Stimulated activated CD8-positive, alpha-beta memory T cell treated with anti-CD3 and anti-CD28 coated beads, Interleukin-4, amount 100 ng/mL, for 48 hours (primary cell): ENCODE data around the gene TESMIN.

Experiments used
- DNase-seq: peaks from one replicate; pipeline ENCODE4 v3.0.0-alpha.2; 2020

The TESMIN gene, protein sequence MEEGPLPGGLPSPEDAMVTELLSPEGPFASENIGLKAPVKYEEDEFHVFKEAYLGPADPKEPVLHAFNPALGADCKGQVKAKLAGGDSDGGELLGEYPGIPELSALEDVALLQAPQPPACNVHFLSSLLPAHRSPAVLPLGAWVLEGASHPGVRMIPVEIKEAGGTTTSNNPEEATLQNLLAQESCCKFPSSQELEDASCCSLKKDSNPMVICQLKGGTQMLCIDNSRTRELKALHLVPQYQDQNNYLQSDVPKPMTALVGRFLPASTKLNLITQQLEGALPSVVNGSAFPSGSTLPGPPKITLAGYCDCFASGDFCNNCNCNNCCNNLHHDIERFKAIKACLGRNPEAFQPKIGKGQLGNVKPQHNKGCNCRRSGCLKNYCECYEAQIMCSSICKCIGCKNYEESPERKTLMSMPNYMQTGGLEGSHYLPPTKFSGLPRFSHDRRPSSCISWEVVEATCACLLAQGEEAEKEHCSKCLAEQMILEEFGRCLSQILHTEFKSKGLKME

DNA sequence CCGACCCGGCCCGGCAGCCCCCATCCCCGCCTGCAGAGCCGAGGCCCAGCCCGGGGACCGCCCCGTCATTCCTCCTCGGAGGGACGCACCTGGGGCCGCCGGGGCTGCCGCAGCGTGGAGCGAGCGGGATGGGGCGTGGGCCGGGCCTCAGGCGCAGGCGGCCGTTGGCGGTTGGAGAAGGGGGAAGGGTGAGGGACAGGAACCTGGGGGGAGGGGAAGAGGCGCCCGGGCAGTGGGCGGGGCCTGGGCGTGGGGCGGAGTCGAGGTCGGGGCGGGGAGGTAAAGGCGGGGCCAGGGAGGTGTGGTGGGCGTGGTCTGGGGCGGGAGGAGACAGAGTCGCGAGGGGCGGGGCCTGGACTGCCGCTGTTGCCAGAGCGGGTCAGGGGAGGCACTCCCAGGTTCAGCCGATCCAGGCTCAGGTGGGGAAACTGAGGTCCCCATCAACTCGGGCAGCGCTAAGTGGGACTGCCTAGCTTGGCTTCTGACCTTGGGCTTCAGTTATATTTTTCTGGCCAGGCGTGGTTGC lies at the start of gene TESMIN:
Gene TESMIN (minus strand): TSS at position 190 of the 526 bp plus-strand sequence. CDS start 860 bp downstream, outside the sequence.
- peak; percentile 97 for DNase-seq

DNA sequence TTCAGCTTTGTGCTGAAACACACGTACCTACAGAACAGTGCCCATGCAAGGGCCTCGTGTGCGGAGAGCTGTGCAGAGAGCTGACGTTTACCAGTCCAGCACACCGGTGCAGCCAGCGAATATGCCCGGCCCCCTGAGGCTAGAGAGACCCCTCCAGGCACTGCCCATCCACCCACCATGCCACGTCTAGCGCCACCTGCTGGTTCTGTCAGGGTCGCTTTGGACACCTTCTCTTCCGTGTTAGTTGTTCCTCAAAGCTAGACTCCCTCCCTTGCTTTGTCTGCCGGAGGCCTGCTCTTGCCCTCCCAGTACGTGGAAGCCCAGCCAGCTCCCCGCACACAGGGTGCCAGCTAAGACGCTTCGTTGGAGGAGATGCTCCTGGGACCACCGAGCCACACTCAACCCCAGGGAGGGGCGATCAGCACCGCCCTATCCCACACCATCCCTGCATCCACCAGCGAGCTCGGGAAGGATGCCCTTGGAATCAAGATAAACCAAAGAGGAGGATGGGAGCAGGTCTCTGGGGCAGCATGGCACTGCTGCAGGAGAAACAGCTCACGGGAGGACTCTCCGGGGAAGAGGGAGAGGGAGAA lies 47.0 kb upstream of the TESMIN start:
- peak; percentile 74 for DNase-seq

DNA sequence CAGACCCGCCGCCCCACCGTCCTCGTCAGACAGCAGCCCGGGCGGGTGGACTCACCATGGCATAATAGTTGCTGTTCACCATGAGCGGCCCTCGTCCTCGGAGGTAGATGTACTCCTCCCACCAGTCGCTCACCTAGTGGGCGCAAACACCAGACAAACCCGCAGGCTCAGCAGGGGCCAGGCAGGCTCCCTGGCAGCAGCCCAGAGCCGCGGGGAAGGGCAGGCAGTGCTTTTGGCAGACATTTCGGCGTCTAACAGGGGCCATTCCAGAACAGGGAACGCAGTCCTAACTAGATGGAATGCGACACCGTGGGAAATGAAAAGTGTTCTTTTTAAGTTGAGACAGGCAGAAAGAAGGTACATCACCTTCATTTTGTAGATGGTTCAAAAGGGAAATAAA lies 45.5 kb upstream of the TESMIN start:
- DNase-seq: no peak

DNA sequence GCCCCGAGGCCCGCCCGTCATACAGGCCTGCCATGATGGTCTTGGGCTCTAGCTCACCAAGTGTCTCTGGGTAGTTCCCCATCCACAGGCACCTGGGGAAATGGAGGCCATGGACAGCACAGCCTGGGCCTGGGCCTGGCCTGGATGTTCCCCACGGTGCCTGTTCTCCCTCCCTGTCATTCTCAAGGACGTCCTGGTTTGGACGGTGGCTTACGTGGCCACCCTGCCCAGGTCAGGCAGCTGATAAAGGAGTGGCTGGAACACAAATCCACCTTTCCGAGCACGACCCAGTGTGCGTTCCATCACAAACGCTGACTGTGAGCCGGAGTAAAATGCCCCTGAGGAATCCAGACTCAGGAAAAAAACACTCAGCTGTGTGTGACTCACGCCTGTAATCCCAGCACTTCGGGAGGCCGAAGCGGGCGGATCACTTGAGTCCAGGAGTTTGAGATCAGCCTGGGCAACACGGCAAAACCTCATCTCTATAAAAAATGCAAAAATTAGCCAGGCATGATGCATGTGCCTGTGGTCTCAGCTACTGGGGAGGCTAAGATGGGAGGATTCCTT lies 41.2 kb upstream of the TESMIN start:
- no peak for DNase-seq

DNA sequence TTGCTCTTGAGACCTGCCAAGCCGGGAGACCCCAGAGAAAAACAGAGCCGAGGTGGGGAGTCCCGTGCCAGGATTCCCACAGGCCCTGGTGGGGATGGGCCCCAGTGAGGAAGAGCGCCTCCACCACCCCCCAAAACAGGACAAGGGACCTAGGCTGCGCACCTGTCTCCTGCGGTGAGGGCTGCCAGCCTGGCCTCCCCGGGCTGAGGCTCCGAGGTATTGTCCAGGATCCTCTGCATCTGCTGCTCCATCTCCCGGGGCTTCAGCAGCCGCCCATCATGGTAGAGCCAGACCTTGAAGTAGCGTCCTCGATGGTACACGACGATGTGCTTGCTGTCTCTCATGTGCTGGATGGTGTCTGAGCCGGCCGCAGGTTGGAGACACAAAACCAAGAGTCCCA lies 33.3 kb upstream of the TESMIN start:
- DNase-seq: no peak

DNA sequence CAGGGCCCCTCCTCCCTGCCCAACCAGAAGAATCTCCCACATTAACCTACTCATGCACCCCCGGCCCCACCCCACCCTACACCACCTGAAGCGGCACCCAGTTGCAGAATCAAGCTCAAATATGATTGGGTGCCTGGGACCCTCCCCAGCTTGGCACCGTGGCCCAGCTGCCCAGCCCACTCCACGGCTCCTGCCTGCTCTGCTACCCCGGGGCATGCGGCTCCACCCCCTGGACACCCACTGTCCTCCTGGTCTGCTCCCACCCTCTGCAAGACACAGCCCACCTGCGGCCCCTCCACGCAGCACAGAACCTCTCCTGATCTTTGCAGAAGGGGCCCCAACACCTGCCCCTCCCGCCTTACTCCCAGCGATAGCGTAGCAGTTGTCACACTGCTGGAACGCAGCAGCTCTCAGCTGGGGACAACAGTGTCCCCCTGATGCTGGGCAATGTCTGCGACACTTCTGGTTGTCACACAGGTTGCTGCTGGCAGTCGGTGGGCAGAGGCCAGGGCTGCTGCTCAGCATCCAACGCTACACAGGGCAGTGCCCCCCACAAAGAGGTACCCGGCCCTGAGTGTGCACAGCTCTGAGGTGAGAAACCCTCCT lies 32.0 kb upstream of the TESMIN start:
- no peak for DNase-seq

DNA sequence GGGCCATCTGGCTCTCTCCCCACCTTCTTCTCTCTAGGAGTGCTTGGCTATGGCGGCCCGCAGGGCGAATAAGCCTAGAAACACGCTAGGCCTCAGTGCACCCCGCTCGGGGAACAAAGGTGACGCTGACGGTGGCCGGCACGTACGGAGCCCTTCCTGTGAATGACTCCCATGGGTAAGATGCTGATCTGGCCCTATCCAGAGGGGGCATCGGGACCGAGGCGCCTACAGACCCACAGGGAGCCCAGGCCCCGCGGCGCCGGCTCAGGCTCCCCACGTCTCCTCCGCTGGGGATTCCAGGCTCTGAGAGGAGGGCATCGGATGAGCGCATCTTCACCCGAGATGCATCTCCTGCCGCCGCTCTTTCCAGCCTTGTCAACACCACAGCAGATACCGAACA lies 31.4 kb upstream of the TESMIN start:
- no peak for DNase-seq

DNA sequence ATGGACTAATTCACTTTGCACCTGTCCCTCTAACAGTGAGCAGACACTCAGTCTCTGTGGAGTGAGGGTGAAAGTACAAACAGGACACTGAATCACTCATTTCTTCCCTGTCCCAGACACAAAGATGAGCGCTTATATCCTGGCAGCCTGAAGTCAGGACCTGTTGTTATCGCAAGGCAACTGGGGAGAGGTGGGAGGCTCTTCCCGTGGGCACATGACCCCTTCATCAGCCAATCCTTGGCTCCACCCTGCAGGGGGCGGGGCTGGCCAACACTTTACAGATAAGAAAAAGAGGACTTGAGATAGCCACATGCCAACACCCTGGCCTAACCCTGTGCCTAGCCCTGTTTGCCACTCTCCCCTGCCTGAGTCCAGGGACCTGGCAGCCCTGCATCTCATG lies 29.5 kb upstream of the TESMIN start:
- DNase-seq: peak; percentile 29

DNA sequence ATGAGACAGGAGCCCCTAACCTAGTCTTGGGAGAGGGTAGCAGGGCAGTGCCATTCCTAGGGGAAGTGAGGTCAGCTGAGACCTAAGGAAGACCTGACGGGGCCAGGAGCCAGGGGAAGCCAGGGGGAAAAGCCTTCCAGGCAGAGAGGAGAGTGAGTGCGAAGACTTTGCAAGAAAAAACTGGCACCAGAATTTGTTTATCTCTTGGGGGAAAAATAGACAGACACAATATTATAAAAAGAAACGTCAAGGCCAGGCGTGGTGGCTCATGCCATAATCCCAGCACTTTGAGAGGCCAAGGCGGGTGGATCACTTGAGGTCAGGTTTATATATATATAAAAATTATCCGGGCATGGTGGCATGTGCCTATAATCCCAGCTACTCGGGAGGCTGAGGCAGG lies 26.9 kb upstream of the TESMIN start:
- no peak for DNase-seq

DNA sequence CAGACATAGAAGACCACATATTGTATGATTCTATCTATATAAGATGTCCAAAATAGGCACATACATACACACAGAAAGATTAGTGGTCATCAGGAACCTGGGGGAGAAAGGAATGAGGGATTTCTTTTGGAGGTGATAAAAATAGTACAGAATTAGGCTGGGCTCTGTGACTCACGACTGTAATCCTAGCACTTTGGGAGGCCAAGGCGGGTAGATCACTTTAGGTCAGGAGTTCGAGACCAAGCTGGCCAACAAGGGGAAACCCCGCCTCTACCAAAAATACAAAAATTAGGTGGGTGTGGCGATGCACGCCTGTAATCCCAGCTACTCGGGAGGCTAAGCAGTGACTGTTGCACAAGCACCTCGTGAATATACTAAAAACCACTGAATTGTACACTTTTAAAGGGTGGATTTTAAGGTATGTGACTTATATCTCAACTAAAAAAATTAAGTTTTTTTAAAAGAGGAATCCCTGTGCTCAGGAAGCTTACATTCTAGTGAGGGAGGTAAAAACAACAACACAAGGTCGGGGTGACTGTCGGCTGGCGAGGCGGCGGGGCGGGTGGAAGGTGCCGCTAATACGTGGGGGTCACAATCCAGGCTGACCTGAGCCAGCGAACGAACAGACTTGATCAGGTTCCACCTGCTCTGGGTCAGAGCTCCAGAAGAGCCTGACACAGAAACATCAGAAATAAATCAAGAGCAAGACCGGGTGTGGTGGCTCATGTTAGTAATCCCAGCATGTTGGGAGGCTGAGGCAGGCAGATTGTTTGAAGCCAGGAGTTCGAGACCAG lies 25.3 kb upstream of the TESMIN start:
- no peak for DNase-seq

DNA sequence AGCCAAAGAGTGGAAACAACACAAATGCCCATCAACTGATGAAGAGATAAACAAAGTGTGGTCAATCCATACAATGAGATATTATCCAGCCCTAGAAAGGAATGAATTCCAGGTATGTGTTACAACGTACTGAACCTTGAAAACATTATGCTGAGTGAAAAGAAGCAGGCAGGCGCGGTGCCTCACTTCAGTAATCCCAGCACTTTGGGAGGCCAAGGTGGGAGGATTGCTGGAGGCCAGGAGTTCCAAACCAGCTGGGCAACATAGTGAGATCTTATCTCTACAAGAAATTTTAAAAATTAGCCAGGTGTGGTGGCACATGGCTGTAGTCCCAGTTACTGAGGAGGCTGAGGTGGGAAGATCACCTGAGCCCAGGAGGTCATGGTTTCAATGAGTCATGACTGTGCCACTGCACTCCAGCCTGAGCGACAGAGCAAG lies 24.6 kb upstream of the TESMIN start:
- no peak for DNase-seq

DNA sequence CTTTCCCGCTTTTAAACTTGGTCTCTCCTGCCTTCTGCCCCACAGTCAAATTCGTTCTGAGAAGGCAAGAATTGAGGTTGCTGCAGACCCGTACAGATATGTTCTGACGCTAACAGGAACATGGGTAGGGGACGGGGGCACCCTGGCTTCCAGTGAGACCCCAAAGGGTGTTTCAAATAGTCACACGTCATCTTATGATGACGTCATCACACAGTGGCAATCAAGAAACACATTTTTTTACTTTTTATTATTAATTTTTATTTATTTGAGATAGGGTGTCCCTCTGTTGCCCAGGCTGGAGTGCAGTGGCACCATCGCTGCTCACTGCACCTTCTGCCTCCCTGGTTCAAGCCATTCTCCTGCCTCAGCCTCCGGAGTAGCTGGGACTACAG lies 22.9 kb upstream of the TESMIN start:
- no peak for DNase-seq

DNA sequence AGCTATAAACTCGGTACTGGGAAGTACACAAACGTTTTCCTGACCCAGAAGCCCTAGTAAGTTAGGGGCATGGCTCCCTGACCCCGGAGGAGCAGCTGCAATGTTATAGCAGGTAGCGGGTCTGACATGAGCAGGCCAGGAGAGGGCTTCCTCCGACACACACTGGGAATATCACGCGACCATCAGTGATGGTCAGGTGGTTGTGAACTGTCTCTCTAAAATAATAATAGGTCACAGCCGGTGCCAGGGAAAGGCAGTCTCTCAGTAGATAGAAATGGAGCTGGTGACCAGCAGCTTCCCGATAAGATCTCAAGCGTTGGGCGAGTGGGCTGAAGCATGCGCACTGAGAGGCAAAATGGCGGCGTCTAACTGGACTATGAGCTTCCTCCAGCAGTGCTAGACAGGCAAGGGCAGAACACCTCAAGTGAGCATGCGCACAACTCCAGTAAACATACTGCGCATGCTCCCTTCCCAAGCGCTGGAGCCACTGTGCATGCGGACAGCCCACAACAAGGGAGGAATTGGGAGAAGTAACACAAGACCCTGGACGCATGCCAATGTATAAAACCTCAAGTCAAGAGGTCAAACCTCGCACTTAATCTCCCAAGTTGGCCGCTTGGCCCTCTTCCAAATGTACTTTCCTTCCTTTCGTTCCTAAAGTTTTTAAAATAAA lies 22.3 kb upstream of the TESMIN start:
- DNase-seq: no peak

DNA sequence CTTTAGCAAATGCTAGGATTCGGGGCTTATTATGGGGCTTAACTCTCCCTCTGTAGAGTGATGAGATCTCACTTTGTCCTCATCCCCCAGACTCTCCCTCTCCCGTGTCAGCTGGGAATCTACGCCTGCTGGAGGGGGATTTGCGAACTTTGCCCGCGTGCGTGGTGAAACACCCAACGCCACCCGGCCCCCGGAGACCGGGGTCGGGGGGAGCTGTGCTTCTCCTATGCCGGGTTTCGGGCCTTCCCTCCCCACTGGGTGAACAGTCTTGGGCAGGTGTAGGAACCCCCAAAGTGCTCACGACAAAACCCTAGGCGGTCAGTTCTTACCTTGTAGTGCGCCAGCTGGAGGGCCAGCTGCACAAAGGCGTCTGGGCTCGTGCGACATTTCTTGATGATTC lies 21.6 kb upstream of the TESMIN start:
- DNase-seq: no peak

DNA sequence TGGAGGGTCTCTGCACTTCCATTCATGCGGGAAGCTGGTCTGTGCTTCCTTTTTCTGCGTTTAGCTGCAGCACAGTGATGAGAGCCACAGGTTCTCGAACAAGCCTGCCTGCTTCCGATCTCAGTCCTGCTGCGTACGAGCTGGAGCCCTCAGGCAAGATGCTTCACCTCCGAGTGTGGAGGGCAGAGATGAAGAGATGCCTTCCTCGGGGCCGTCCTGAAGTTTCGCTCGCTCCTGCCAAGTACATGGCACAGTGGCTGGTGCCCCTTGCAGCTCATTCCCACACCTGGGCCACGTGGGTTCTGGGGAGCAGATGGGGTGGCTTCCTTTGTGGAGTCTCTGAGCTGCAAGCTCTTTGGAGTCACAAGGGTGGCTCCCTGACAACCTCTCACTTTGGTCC lies 19.5 kb upstream of the TESMIN start:
- no peak for DNase-seq

DNA sequence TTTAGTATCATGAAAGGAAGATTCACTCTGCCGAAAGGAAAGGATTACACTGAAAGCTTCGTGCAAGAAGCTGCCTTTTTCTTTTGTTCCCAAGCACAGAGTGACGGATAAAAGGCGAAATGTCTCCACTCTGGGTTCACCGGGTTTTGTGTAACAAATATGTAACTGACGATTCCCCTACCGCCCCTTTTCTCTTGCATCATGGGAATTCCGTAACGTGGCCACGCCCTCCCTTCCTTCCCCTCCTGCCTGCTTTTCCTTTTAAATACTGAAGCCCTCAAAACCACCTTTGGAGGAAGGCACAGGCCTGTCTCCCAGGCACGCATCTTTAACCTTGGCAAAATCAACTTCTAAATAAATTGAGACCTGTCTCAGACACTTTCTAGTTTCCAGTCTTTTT lies 16.4 kb upstream of the TESMIN start:
- DNase-seq: no peak

DNA sequence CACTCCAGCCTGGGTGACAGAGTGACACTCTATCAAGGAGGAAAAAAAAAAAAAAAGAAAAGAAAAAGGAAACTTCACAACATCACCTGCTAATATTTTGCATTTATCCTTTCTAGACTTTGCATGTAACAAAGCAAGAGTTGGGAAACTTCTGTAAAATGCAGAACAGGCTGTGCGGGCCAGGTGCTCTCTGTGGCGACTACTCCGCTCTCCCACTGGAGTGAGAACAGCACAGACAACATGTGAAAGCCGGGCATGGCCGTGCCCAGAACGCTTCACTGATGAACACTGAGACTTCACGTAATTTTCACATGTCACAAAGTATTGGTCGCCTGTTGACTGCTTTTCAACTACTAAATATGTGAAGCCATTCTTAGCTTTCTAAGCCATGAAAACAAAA lies 15.5 kb upstream of the TESMIN start:
- DNase-seq: no peak

DNA sequence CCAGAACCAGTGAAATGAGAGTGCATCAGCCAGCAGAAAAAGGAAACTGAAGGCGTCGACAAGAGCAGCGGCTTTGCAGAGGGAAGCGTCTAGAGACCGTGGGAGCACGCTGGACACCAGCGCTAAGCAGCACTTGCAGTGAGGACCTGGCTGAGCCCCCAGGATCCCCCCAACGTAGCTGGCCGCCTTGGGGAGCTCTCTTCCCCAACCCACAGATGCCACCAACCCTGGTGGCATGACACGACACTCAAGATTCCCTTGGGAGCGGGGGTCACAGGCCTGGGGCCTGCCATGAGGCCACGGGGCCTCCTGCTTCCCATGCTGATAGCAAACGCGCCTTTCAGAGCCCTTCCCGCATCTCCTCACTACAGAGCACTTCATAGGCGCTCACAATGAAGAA lies 13.4 kb upstream of the TESMIN start:
- DNase-seq: no peak

DNA sequence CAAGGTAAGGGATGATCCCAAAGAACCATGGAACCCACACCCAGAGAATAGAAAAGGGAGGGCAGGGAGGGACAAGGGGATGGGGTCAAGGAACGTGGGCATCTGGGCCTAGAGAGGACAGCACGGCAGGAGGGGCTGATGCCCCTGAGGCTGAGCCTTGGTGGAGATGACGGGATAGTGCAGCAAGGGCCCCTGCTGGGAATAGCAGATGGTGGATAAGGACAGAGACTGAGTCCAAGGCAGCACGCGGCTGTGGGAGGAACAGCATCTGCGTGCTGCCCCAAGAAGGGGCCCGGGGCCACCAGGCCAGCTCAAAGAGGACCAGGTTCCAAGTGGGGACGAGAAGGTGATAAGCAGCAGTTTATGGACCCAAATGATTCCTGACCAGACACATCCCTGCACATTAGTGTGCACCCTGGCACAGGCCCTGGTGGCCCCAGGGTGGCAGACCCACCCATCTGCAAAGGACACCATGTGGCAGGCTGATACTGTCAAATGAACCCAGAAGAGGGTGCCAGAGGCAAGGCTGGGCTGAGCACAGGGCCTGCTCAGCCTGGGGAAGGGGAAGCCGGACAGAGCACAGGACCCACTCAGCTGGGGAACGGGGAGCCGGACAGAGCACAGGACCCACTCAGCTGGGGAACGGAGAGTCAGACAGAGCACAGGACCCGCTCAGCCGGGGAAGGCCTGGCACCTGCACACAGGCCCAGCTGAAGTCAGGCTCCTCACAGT lies 12.8 kb upstream of the TESMIN start:
- no peak for DNase-seq

DNA sequence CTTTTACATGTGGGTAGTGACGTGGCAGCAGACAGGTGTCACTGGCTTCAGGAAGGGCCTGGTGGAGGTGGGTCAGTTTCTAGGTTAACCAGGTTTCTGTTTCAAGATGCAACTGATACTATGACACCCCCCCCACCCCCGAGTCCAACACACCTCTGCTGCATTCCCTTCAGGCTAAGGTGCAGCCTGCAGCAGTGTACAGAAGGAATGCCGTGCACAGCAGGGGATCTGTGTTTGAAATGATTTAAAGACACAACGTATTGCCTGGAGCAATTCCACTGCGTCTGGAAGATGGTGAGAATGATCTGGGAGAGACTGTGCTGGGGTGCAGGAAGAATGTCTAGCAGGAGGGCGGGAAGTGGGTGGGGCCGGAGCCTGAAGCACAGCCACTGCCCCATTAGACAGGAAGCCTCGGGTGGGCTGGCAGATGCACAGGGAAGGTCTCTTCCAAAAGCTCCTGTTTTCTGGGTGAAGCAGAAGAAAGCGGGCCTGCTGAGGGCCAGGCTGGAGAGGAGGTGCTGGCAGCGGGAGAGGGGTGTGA lies 11.9 kb upstream of the TESMIN start:
- DNase-seq: no peak

DNA sequence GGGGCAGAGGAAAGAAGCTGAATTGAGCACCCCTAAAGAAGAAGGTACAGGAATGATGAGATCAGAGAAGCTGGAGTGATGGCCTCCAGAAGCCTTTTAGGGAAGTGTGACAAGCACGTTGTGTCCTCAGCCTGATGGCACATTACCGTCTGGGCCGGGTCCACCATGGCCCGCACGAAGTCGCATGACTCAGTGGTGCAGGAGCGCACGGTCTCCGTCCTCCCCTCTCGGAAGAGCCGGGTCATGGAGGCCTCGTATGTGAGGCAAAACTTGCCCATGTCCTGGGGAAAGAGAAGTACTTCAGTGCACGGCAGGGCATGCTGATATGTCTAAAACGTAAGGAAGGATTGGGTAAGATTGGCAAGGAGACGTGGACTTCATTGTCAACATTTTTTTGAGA lies 11.2 kb upstream of the TESMIN start:
- DNase-seq: no peak
